ENCODE results near the gene ZZZ3.

- TF ChIP-seq EP300 (IDR thresholded peaks at IDR 0.05; ENCODE audit: borderline replicate concordance in 1 of 2, low read depth in 1 of 2, low read length in 1 of 2) (no peak), FOSL2 (IDR thresholded peaks at IDR 0.05; ENCODE audit: borderline replicate concordance, low read depth) (no peak), SMC3 (IDR thresholded peaks at IDR 0.05; ENCODE audit: low read depth, low read length) (no peak), ELF1 (IDR thresholded peaks at IDR 0.05) (no peak), RFX5 (IDR thresholded peaks at IDR 0.05; ENCODE audit: low read length) (no peak), SIN3A (IDR thresholded peaks at IDR 0.05; ENCODE audit: borderline replicate concordance, low read depth, low read length) (no peak), PBX3 (IDR thresholded peaks at IDR 0.05) (no peak), GATA2 (CRISPR knock-in tag; IDR thresholded peaks at IDR 0.05) (no peak), FOXJ3 (CRISPR knock-in tag; IDR thresholded peaks at IDR 0.05) (no peak), TEAD4 (IDR thresholded peaks at IDR 0.05; ENCODE audit: borderline replicate concordance, insufficient read depth) (no peak), YY1 (IDR thresholded peaks at IDR 0.05; ENCODE audit: low read depth) (no peak)
- TF ChIP-seq, protein P1, sequence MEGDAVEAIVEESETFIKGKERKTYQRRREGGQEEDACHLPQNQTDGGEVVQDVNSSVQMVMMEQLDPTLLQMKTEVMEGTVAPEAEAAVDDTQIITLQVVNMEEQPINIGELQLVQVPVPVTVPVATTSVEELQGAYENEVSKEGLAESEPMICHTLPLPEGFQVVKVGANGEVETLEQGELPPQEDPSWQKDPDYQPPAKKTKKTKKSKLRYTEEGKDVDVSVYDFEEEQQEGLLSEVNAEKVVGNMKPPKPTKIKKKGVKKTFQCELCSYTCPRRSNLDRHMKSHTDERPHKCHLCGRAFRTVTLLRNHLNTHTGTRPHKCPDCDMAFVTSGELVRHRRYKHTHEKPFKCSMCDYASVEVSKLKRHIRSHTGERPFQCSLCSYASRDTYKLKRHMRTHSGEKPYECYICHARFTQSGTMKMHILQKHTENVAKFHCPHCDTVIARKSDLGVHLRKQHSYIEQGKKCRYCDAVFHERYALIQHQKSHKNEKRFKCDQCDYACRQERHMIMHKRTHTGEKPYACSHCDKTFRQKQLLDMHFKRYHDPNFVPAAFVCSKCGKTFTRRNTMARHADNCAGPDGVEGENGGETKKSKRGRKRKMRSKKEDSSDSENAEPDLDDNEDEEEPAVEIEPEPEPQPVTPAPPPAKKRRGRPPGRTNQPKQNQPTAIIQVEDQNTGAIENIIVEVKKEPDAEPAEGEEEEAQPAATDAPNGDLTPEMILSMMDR (IDR thresholded peaks at IDR 0.05): no peak
Observed at GRCh38 chr1:77725706-77726105, 43.2 kb upstream of the ZZZ3 start.

Data from SK-N-SH (cell line).